Measurements from ENCODE around the gene KIAA1217. TPM values are rescaled to one million over a fixed set of nuclear protein-coding genes. Genes with fewer than 3 reads are reported as not detected.

The KIAA1217 gene
- total and polyA plus RNA-seq, 5 donors, result 14.6 to 43.6 (median 31.3) TPM

GRCh38 chr10:24292304-24293293 lies 83.7 kb downstream of the KIAA1217 start:
- ATAC-seq (peak in 1 of 2 donors; percentile 61), DNase-seq (no peak)
- intact Hi-C loops (cut with DNase I), result loop anchor here in 1 of 4 donors (10.0 kb wide), 1 partner anchor 78 kb away; no protein-coding TSS in a partner anchor
- H3K27me3 ChIP-seq (ENCODE audit: control insufficient read depth, insufficient read depth), result no peaks in the 10 kb centered on the region
- peaks cover 2% of the 10 kb centered on the region for H3K4me1 ChIP-seq (ENCODE audit: control insufficient read depth, insufficient read depth, low read length)
- no peak overlapping the region for H3K4me3 ChIP-seq (ENCODE audit: low read length)
- H3K27ac ChIP-seq (ENCODE audit: low read length), result peak overlapping the region; percentile 64
- WGBS, result 70% methylated on average over 11 of the region's 11 CpGs
- H3K9me3 ChIP-seq (ENCODE audit: control insufficient read depth, low read length), result no peaks in the 10 kb centered on the region

GRCh38 chr10:24299578-24300260 lies 90.8 kb downstream of the KIAA1217 start:
- no peak overlapping the region for H3K4me3 ChIP-seq (ENCODE audit: low read length)
- no peak for ATAC-seq
- WGBS, result 86% methylated on average over 6 of the region's 6 CpGs
- H3K4me1 ChIP-seq (ENCODE audit: control insufficient read depth, insufficient read depth, low read length), result peaks cover 5% of the 10 kb centered on the region
- H3K27me3 ChIP-seq (ENCODE audit: control insufficient read depth, insufficient read depth), result no peaks in the 10 kb centered on the region
- DNase-seq, result no peak
- H3K9me3 ChIP-seq (ENCODE audit: control insufficient read depth, low read length), result no peaks in the 10 kb centered on the region
- no peak overlapping the region for H3K27ac ChIP-seq (ENCODE audit: low read length)
- intact Hi-C loops (cut with DNase I), result loop anchor here in 1 of 4 donors (10.0 kb wide), 1 partner anchor 85 kb away; no protein-coding TSS in a partner anchor

GRCh38 chr10:24303522-24304310 lies 94.8 kb downstream of the KIAA1217 start:
- no peak overlapping the region for H3K4me3 ChIP-seq (ENCODE audit: low read length)
- no peak for ATAC-seq
- H3K4me1 ChIP-seq (ENCODE audit: control insufficient read depth, insufficient read depth, low read length), result peaks cover 9% of the 10 kb centered on the region
- intact Hi-C loops (cut with DNase I), result no loop called here
- no peaks in the 10 kb centered on the region for H3K27me3 ChIP-seq (ENCODE audit: control insufficient read depth, insufficient read depth)
- no peak for DNase-seq
- no peaks in the 10 kb centered on the region for H3K9me3 ChIP-seq (ENCODE audit: control insufficient read depth, low read length)
- H3K27ac ChIP-seq (ENCODE audit: low read length), result no peak overlapping the region
- 70% methylated on average over 8 of the region's 8 CpGs for WGBS

GRCh38 chr10:24305551-24306506 lies 96.9 kb downstream of the KIAA1217 start:
- Histone ChIP-seq H3K27me3 (ENCODE audit: control insufficient read depth, insufficient read depth) (no peaks in the 10 kb centered on the region), H3K4me3 (ENCODE audit: low read length) (no peak overlapping the region), H3K27ac (ENCODE audit: low read length) (peak overlapping the region; percentile 90), H3K9me3 (ENCODE audit: control insufficient read depth, low read length) (no peaks in the 10 kb centered on the region), H3K4me1 (ENCODE audit: control insufficient read depth, insufficient read depth, low read length) (peaks cover 9% of the 10 kb centered on the region)
- WGBS, result 81% methylated on average over 8 of the region's 8 CpGs
- ATAC-seq (no peak), DNase-seq (no peak)
- intact Hi-C loops (cut with DNase I), result no loop called here

DNA sequence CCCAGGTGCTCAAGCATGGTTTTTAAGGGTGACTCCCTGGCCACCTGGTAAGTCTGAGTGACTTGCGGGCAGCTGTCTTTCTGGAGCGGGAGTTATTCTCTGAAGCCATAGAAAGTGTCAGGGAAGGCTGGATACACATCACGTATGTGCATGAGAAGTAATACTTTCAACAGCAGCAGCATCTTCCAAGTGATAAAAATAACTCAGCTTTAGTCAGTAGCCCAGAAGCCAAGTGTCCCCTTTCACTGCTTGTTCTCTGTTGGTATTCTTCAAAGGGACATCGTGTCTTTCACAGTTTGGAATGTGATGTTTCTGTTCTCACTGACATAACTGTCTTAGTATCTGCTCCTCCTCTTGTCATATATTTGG lies 97.6 kb downstream of the KIAA1217 start:
- ATAC-seq (peak; percentile 64 to 68), DNase-seq (no peak)
- no peaks in the 10 kb centered on the region for H3K9me3 ChIP-seq (ENCODE audit: control insufficient read depth, low read length)
- peak overlapping the region; percentile 90 for H3K27ac ChIP-seq (ENCODE audit: low read length)
- intact Hi-C loops (cut with DNase I), result no loop called here
- H3K27me3 ChIP-seq (ENCODE audit: control insufficient read depth, insufficient read depth), result no peaks in the 10 kb centered on the region
- H3K4me1 ChIP-seq (ENCODE audit: control insufficient read depth, insufficient read depth, low read length), result peaks cover 9% of the 10 kb centered on the region
- 42% methylated on average over 4 of the region's 4 CpGs for WGBS
- H3K4me3 ChIP-seq (ENCODE audit: low read length), result no peak overlapping the region

GRCh38 chr10:24307116-24307515 lies 98.2 kb downstream of the KIAA1217 start:
- H3K27me3 ChIP-seq (ENCODE audit: control insufficient read depth, insufficient read depth), result no peaks in the 10 kb centered on the region
- 27% methylated on average over 4 of the region's 4 CpGs for WGBS
- no peaks in the 10 kb centered on the region for H3K9me3 ChIP-seq (ENCODE audit: control insufficient read depth, low read length)
- intact Hi-C loops (cut with DNase I), result no loop called here
- no peak overlapping the region for H3K4me3 ChIP-seq (ENCODE audit: low read length)
- peak overlapping the region; percentile 95 for H3K27ac ChIP-seq (ENCODE audit: low read length)
- ATAC-seq (peak; percentile 15 to 39), DNase-seq (no peak)
- H3K4me1 ChIP-seq (ENCODE audit: control insufficient read depth, insufficient read depth, low read length), result peaks cover 9% of the 10 kb centered on the region

- H3K4me1 ChIP-seq (ENCODE audit: control insufficient read depth, insufficient read depth, low read length), result peaks cover 9% of the 10 kb centered on the region
- no peak overlapping the region for H3K4me3 ChIP-seq (ENCODE audit: low read length)
- intact Hi-C loops (cut with DNase I), result no loop called here
- H3K27me3 ChIP-seq (ENCODE audit: control insufficient read depth, insufficient read depth), result no peaks in the 10 kb centered on the region
- ATAC-seq (peak; percentile 61 to 73), DNase-seq (peak in 2 of 3 donors; percentile 25 to 49)
- no peaks in the 10 kb centered on the region for H3K9me3 ChIP-seq (ENCODE audit: control insufficient read depth, low read length)
- 55% methylated on average over 11 of the region's 11 CpGs for WGBS
- H3K27ac ChIP-seq (ENCODE audit: low read length), result peak overlapping the region; percentile 95
Measured at GRCh38 chr10:24307696-24308485, 99.0 kb downstream of the KIAA1217 start.

DNA sequence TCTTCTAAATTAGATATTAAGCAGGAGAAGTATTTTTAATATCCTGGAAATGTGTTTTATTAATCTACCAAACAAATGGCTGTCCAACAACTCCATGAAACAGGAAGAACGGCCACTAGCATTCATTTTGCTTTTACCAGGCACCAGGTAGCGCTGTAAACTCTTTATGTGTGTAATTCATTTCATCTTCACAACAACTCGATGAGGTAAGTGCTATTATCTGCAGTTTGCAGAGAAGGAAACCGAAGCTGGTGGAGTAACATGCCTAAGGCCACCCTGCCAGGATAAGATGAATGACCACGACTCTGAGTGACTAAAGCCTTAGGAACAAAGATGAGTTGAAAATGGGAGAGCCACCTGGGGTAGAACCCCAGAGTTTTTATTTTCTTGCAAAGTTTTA lies 101.2 kb downstream of the KIAA1217 start:
- DNase-seq, result no peak
- peaks cover 7% of the 10 kb centered on the region for H3K4me1 ChIP-seq (ENCODE audit: control insufficient read depth, insufficient read depth, low read length)
- no peaks in the 10 kb centered on the region for H3K9me3 ChIP-seq (ENCODE audit: control insufficient read depth, low read length)
- no peak overlapping the region for H3K27ac ChIP-seq (ENCODE audit: low read length)
- intact Hi-C loops (cut with DNase I), result no loop called here
- no peaks in the 10 kb centered on the region for H3K27me3 ChIP-seq (ENCODE audit: control insufficient read depth, insufficient read depth)
- no peak for ATAC-seq
- no peak overlapping the region for H3K4me3 ChIP-seq (ENCODE audit: low read length)
- 56% methylated on average over 5 of the region's 5 CpGs for WGBS

- no peak for DNase-seq
- intact Hi-C loops (cut with DNase I), result no loop called here
- Histone ChIP-seq H3K9me3 (ENCODE audit: control insufficient read depth, low read length) (no peaks in the 10 kb centered on the region), H3K27me3 (ENCODE audit: control insufficient read depth, insufficient read depth) (no peaks in the 10 kb centered on the region), H3K27ac (ENCODE audit: low read length) (peak overlapping the region; percentile 3), H3K4me1 (ENCODE audit: control insufficient read depth, insufficient read depth, low read length) (peaks cover 10% of the 10 kb centered on the region), H3K4me3 (ENCODE audit: low read length) (no peak overlapping the region)
- no peak for ATAC-seq
- WGBS, result 60% methylated on average over 6 of the region's 6 CpGs
Measured at GRCh38 chr10:24311888-24312287, 103.0 kb downstream of the KIAA1217 start.

Measured in right cardiac atrium (tissue), 5 donors.